Colonic mucosa (tissue), 4 donors: ENCODE data around the gene SNRK. TPM values are rescaled to one million over a fixed set of nuclear protein-coding genes. Genes with fewer than 3 reads are reported as not detected.

Experiments used
- DNase-seq: peaks from one replicate; pipeline ENCODE4 v3.0.0-alpha.2; 2020
- H3K27ac ChIP-seq: fragments of 200-600 bp; one replicate; pipeline ENCODE4 v1.8.0; 2021
- H3K27me3 ChIP-seq: fragments of 200-600 bp; one replicate; pipeline ENCODE4 v1.8.0; 2021
- H3K36me3 ChIP-seq: fragments of 200-600 bp; one replicate; pipeline ENCODE4 v1.8.0; 2021
- H3K4me1 ChIP-seq: fragments of 200-600 bp; one replicate; pipeline ENCODE4 v1.8.0; 2021; ENCODE audit warnings: mild to moderate bottlenecking
- H3K4me3 ChIP-seq: fragments of 200-600 bp; one replicate; pipeline ENCODE4 v1.8.0; 2021
- H3K9ac ChIP-seq, 2 donors: one replicate each; pipeline ENCODE4 v1.7.0; 2013; ENCODE audit warnings: control low read depth in 2 of 2, low read depth in 2 of 2, low read length in 2 of 2
- H3K9me3 ChIP-seq: fragments of 200-600 bp; one replicate; pipeline ENCODE4 v1.8.0; 2021
- CTCF ChIP-seq: fragments of 200-600 bp; IDR thresholded peaks from one replicate; pipeline ENCODE4 v1.8.0; 2022; ENCODE audit warnings: antibody characterized with exemption, mild to moderate bottlenecking
- intact Hi-C: fragments of 100-400 bp; cut with DNase I; formaldehyde crosslinking; loops from one replicate; pipeline ENCODE4 v1.14.1; 2022
- total RNA-seq, 2 donors: library from RNA; stranded (reverse); fragmentation: NEBNext Ultra II Directional in 1 of 2; extraction: Animal tissue kit (Norgen Biotek cat#: 25700) in 1 of 2; gene quantifications; one replicate each; pipeline ENCODE4 v1.2.1, GENCODE V29; 2021
- donor health status: healthy.
- donor health status: DM: no; HTN: no; CAD: no.
- donor health status: DM: no; HTN: no; CAD: no.

The SNRK gene
- total RNA-seq, 2 donors from 2014 or later = 19.7 to 48.2 TPM

- H3K4me1 ChIP-seq = no peaks in the 10 kb centered on the region
- H3K27ac ChIP-seq = no peak overlapping the region
- no peaks in the 10 kb centered on the region for H3K9me3 ChIP-seq
- no peak for DNase-seq
- no peak overlapping the region for H3K9ac ChIP-seq
- no peaks in the 10 kb centered on the region for H3K36me3 ChIP-seq
- no peak overlapping the region for H3K4me3 ChIP-seq
- intact Hi-C loops = no loop called here
- no peaks in the 10 kb centered on the region for H3K27me3 ChIP-seq
- no peak for TF ChIP-seq CTCF
Measured at GRCh38 chr3:43244694-43245093, 41.6 kb upstream of the SNRK start.

- DNase-seq = no peak
- Histone ChIP-seq H3K4me1 (no peaks in the 10 kb centered on the region), H3K36me3 (no peaks in the 10 kb centered on the region), H3K4me3 (no peak overlapping the region), H3K9me3 (no peaks in the 10 kb centered on the region), H3K27ac (no peak overlapping the region), H3K27me3 (no peaks in the 10 kb centered on the region), H3K9ac (no peak overlapping the region)
- intact Hi-C loops = no loop called here
- TF ChIP-seq CTCF = no peak
Measured at GRCh38 chr3:43246976-43247375, 39.4 kb upstream of the SNRK start.

GRCh38 chr3:43247561-43248184, 38.7 kb upstream of the SNRK start:
- Histone ChIP-seq H3K36me3 (no peaks in the 10 kb centered on the region), H3K9ac (no peak overlapping the region), H3K9me3 (no peaks in the 10 kb centered on the region), H3K4me3 (no peak overlapping the region), H3K27ac (no peak overlapping the region), H3K27me3 (no peaks in the 10 kb centered on the region), H3K4me1 (no peaks in the 10 kb centered on the region)
- DNase-seq = no peak
- intact Hi-C loops = no loop called here
- TF ChIP-seq CTCF = no peak

GRCh38 chr3:43248185-43248583, 38.2 kb upstream of the SNRK start:
- intact Hi-C loops = no loop called here
- Histone ChIP-seq H3K4me3 (no peak overlapping the region), H3K9me3 (no peaks in the 10 kb centered on the region), H3K36me3 (no peaks in the 10 kb centered on the region), H3K4me1 (no peaks in the 10 kb centered on the region), H3K27ac (no peak overlapping the region), H3K27me3 (no peaks in the 10 kb centered on the region), H3K9ac (no peak overlapping the region)
- TF ChIP-seq CTCF = no peak
- no peak for DNase-seq

GRCh38 chr3:43248973-43249372, 37.4 kb upstream of the SNRK start:
- H3K27ac ChIP-seq = no peak overlapping the region
- H3K36me3 ChIP-seq = no peaks in the 10 kb centered on the region
- no peaks in the 10 kb centered on the region for H3K4me1 ChIP-seq
- intact Hi-C loops = no loop called here
- TF ChIP-seq CTCF = no peak
- DNase-seq = no peak
- no peak overlapping the region for H3K9ac ChIP-seq
- H3K27me3 ChIP-seq = no peaks in the 10 kb centered on the region
- no peak overlapping the region for H3K4me3 ChIP-seq
- H3K9me3 ChIP-seq = no peaks in the 10 kb centered on the region
